ENCODE results near the gene LTO1.
A peak's percentile ranks its signal among the peaks of the same experiment; 100 is the strongest.

LTO1 gene

DNA sequence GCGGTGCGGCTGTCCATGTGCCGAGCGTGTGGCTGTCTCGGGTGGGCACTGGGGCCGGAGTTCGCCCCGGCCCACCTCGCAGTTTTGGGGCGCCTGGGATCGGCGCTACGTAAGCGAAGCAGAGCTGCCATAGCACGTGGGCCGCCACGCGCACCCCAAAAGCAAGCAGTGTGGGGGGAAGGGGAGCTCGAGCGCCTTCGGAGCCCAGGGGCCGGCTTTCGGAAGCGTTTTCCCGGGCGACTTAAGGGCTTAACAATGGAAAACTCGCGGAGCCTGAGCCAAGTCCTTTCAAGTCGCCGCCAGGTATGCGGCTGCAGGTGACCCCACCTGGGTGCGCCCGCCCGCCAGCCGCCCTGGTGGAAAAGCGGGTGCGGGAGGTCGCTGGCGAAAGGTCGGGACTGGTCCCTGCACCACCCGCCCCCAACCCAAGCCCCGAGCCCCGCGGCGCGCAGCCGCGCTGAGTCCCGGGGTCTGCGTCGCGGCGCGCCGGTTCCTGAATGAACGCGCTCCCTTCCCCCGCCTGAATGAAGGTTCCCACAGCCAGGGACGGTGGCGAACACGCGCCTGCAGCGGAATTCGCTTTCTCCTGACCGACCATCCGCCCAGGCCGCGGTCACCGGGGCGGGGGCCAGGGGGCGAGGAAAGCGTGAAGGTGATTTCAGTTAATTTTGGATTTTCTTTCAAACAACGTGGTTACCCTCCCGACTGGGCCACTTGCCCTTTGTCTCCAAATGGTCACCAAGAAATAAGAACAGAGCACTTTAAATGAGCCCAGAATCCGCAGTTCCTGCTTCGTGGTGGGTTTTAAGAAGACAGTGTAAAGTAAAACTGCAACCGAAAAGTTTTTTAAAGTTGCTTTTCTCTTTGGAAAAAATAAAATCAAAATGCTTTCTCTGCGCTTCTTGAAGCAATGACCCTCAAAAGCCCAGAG, 36.9 kb downstream of the LTO1 start:
- no peak for TF ChIP-seq GABPA (IDR thresholded peaks at IDR 0.05; ENCODE audit: low read depth)
- TF ChIP-seq, protein P1, sequence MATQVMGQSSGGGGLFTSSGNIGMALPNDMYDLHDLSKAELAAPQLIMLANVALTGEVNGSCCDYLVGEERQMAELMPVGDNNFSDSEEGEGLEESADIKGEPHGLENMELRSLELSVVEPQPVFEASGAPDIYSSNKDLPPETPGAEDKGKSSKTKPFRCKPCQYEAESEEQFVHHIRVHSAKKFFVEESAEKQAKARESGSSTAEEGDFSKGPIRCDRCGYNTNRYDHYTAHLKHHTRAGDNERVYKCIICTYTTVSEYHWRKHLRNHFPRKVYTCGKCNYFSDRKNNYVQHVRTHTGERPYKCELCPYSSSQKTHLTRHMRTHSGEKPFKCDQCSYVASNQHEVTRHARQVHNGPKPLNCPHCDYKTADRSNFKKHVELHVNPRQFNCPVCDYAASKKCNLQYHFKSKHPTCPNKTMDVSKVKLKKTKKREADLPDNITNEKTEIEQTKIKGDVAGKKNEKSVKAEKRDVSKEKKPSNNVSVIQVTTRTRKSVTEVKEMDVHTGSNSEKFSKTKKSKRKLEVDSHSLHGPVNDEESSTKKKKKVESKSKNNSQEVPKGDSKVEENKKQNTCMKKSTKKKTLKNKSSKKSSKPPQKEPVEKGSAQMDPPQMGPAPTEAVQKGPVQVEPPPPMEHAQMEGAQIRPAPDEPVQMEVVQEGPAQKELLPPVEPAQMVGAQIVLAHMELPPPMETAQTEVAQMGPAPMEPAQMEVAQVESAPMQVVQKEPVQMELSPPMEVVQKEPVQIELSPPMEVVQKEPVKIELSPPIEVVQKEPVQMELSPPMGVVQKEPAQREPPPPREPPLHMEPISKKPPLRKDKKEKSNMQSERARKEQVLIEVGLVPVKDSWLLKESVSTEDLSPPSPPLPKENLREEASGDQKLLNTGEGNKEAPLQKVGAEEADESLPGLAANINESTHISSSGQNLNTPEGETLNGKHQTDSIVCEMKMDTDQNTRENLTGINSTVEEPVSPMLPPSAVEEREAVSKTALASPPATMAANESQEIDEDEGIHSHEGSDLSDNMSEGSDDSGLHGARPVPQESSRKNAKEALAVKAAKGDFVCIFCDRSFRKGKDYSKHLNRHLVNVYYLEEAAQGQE (IDR thresholded peaks at IDR 0.05; ENCODE audit: insufficient replicate concordance, low read depth) = no peak
- TF ChIP-seq, protein P2, sequence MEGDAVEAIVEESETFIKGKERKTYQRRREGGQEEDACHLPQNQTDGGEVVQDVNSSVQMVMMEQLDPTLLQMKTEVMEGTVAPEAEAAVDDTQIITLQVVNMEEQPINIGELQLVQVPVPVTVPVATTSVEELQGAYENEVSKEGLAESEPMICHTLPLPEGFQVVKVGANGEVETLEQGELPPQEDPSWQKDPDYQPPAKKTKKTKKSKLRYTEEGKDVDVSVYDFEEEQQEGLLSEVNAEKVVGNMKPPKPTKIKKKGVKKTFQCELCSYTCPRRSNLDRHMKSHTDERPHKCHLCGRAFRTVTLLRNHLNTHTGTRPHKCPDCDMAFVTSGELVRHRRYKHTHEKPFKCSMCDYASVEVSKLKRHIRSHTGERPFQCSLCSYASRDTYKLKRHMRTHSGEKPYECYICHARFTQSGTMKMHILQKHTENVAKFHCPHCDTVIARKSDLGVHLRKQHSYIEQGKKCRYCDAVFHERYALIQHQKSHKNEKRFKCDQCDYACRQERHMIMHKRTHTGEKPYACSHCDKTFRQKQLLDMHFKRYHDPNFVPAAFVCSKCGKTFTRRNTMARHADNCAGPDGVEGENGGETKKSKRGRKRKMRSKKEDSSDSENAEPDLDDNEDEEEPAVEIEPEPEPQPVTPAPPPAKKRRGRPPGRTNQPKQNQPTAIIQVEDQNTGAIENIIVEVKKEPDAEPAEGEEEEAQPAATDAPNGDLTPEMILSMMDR (IDR thresholded peaks at IDR 0.05; ENCODE audit: insufficient read depth, low read length) = no peak
- no peak for TF ChIP-seq POLR2AphosphoS5 (IDR thresholded peaks at IDR 0.05; ENCODE audit: low read depth)
- no peak for TF ChIP-seq SPI1 (IDR thresholded peaks at IDR 0.05; ENCODE audit: borderline replicate concordance, low read depth)
- H3K27me3 ChIP-seq (ENCODE audit: insufficient read depth, poor library complexity, severe bottlenecking) = peaks cover 40% of the 10 kb centered on the region
- peak in 1 of 2 experiments; percentile 18 for DNase-seq (ENCODE audit: low read depth in 1 of 2, low spot score in 1 of 2)
- no peak overlapping the region; the same call in 1 of the 2 replicates for H3K4me3 ChIP-seq (replicated peaks; ENCODE audit: insufficient read depth, low read length)
- H3K27ac ChIP-seq (replicated peaks) = no peak overlapping the region

DNA sequence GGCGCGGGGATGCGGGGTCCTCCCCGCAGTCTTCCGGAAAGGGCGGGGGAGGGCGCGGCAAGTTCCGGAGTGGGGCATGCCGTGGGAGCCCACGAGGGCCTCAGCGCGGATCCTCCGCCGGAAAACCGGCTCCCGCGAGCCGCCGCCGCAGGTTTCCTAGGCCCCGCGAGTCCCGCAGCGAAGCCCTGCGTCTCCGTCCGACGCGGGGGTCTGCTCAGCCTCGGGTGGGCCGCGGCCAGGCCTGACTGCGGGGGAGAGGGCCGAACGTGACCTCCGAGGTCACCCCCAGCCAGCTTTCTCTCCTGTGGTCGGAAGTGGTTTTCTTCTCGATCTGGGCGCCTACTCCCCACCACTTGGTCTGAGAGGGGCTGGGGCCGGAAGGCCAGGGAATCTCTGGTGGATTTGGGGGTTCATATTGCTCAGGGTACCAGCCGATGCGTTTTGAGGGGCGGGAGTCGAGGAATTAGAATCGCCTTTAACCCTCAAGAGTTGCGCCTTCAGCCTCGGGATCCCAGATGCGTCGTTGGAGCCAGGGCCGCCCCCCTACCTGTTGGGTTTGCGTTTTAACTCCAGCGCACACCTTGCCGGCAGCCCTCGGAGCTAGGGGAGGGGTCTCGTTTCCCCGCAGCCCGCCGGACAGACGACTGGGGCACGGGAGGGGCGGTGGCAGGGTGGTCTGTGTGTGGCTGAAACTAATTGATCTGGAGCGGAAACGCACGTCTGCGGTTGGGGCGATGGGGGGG, 37.8 kb downstream of the LTO1 start:
- DNase-seq (ENCODE audit: low read depth in 1 of 2, low spot score in 1 of 2) = no peak
- TF ChIP-seq, protein P1 (IDR thresholded peaks at IDR 0.05; ENCODE audit: insufficient replicate concordance, low read depth) = no peak
- no peak for TF ChIP-seq GABPA (IDR thresholded peaks at IDR 0.05; ENCODE audit: low read depth)
- TF ChIP-seq POLR2AphosphoS5 (IDR thresholded peaks at IDR 0.05; ENCODE audit: low read depth) = no peak
- Histone ChIP-seq H3K4me3 (replicated peaks; ENCODE audit: insufficient read depth, low read length) (no peak overlapping the region), H3K27ac (replicated peaks) (no peak overlapping the region), H3K27me3 (ENCODE audit: insufficient read depth, poor library complexity, severe bottlenecking) (peaks cover 40% of the 10 kb centered on the region)

DNA sequence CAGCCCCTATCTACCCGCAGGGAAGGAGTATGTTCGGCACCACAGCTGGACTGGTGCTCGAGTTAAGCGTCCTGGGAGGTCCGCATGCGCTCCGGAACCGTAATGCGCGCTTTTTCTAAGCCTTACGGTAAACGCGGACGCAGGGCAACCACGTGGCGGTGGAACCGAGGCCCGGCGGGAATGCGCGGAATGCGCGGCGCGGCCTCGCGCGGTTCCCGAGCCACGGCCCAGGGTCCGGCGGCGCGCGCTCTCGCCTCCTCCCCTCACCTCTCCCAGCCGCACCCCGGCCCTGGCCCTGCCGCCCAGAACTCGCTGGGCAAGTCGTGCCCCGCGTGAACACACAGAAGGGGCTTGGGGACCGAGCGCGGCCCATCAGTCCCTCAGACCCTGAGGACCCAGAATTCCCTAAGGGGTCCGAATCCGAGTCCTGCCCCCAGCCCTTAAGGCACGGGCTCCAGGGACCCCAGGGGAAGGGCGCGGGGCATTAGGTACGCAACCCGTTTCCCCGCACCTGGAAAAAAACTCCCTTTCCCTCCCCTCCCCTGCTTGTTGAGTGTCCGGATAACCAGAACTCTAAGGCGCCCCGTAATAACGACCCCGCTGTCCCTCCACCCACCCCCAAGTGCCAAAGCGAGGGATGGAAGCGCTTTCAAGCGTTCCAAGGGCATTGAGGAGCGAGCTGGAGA, 38.5 kb downstream of the LTO1 start:
- no peak for DNase-seq (ENCODE audit: low read depth in 1 of 2, low spot score in 1 of 2)
- H3K4me3 ChIP-seq (replicated peaks; ENCODE audit: insufficient read depth, low read length) = no peak overlapping the region
- TF ChIP-seq SPI1 (IDR thresholded peaks at IDR 0.05; ENCODE audit: borderline replicate concordance, low read depth) = no peak
- TF ChIP-seq POLR2AphosphoS5 (IDR thresholded peaks at IDR 0.05; ENCODE audit: low read depth) = no peak
- TF ChIP-seq, protein P1 (IDR thresholded peaks at IDR 0.05; ENCODE audit: insufficient replicate concordance, low read depth) = no peak
- TF ChIP-seq, protein P2 (IDR thresholded peaks at IDR 0.05; ENCODE audit: insufficient read depth, low read length) = no peak
- TF ChIP-seq GABPA (IDR thresholded peaks at IDR 0.05; ENCODE audit: low read depth) = no peak
- no peak overlapping the region for H3K27ac ChIP-seq (replicated peaks)
- peaks cover 40% of the 10 kb centered on the region for H3K27me3 ChIP-seq (ENCODE audit: insufficient read depth, poor library complexity, severe bottlenecking)

Data from HL-60 (cell line).